Measurements from ENCODE around the gene CHKA. TPM values are rescaled to one million over a fixed set of nuclear protein-coding genes. Genes with fewer than 3 reads are reported as not detected.

Gene CHKA
- total RNA-seq, 1 experiment from 2014 or later: 63.0 TPM

DNA sequence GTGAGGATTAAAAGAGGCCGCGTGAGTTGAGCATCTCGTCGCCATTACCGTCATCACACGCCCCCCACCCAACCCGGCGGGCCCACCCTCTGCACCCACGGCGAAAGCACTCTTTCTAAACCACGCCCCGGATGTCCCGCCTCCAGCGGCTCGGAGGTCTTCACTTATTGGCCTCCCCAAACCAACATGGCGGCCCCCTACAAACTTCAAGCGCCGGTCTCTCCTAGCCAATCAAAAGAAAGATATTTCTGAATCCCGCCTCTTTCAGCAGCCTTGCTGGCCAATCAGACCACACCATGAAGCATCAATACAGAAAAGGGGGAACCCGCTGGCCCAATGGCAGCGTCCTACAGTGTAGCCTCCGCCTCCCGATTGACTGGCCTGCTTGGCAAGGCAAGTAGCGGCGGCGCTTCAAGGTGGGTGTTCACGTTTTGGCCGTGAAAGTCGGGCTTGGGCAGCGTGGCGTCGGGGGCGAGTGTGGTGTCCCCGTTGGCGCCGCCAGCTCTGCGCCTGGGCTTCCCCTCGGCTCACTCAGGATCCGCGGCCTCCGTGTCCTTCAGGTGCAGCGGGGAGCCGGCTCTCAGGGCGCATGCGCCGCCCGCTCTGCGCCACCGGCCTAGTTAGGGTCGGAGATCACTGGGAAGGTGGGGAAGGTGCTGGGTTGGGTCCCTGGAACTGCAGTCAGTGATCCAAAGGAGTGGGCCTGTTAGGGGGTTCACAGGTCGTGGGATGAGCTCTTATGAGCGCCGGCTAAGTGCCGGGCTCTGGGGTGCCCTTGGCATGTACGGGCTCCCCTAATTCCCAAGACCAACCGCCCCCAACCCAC lies 90.7 kb downstream of the CHKA start, which contains the start of gene NDUFS8:
NDUFS8 (plus strand) TSS at position 364 of the 826 bp plus-strand sequence. CDS start 1,471 bp downstream, outside the sequence.
- Histone ChIP-seq H3K27me3 (ENCODE audit: insufficient read depth, low read length) (no peaks in the 10 kb centered on the region), H4K20me1 (ENCODE audit: control insufficient read depth, insufficient read depth, insufficient read length) (no peaks in the 10 kb centered on the region), H3K4me1 (ENCODE audit: insufficient read depth, low read length) (no peaks in the 10 kb centered on the region; the same call in 1 of the 2 replicates), H2AK5ac (ENCODE audit: insufficient read length, low read length) (no peak within 1 kb of the TSS), H3K79me2 (ENCODE audit: insufficient read depth, low read length) (no peaks in the 10 kb centered on the region), H2BK20ac (ENCODE audit: low read depth, low read length, poor library complexity, severe bottlenecking) (no peak within 1 kb of the TSS), H3K79me1 (ENCODE audit: insufficient read depth, low read depth, low read length, poor library complexity, severe bottlenecking) (peaks cover 5% of the 10 kb centered on the region), H2BK12ac (ENCODE audit: insufficient read length, low read depth, low read length) (no peak within 1 kb of the TSS), H3K4ac (ENCODE audit: low read depth, low read length) (no peak within 1 kb of the TSS), H3K14ac (ENCODE audit: insufficient read depth, low read length) (peak within 1 kb of the TSS; percentile 89), H4K5ac (ENCODE audit: insufficient read length, low read depth, low read length) (no peak within 1 kb of the TSS), H3K9me3 (ENCODE audit: control insufficient read depth, low read depth, low read length) (no peaks in the 10 kb centered on the region), H3K4me2 (ENCODE audit: insufficient read depth, insufficient read length, low read length) (peak within 1 kb of the TSS; percentile 68), H3T11ph (ENCODE audit: low read length) (no peak within 1 kb of the TSS), H4K8ac (replicated peaks; ENCODE audit: insufficient read length, low read depth, low read length) (no peak within 1 kb of the TSS), H4K91ac (ENCODE audit: insufficient read length, low read depth, low read length) (no peak within 1 kb of the TSS), H3K56ac (ENCODE audit: insufficient read length, low read depth, low read length) (no peak within 1 kb of the TSS), H3K23ac (ENCODE audit: insufficient read length, low read depth, low read length) (no peak within 1 kb of the TSS), H3K23me2 (ENCODE audit: insufficient read length, low read depth, low read length, poor library complexity, severe bottlenecking) (peaks cover 8% of the 10 kb centered on the region), H2AFZ (ENCODE audit: low read length) (no peak within 1 kb of the TSS), H3K18ac (ENCODE audit: insufficient read length, low read depth, low read length) (peak within 1 kb of the TSS; percentile 86), H3K27ac (ENCODE audit: insufficient read length, low read depth, low read length) (no peak within 1 kb of the TSS), H2BK120ac (ENCODE audit: low read depth, low read length, poor library complexity, severe bottlenecking) (no peak within 1 kb of the TSS), H2BK5ac (ENCODE audit: insufficient read length, low read length) (no peak within 1 kb of the TSS), H2BK15ac (ENCODE audit: low read depth, low read length) (no peak within 1 kb of the TSS), H3K9ac (ENCODE audit: extremely low read depth, insufficient read length, low read length) (peak within 1 kb of the TSS; percentile 88)
- peak; percentile 99 for DNase-seq
- H3K9me3 Mint-ChIP-seq: no peaks in the 10 kb centered on the region
- H3K27ac Mint-ChIP-seq: peak within 1 kb of the TSS; percentile 83 to 99 (median 86); a peak in 6 of 7 replicates
- TF ChIP-seq, protein P1, sequence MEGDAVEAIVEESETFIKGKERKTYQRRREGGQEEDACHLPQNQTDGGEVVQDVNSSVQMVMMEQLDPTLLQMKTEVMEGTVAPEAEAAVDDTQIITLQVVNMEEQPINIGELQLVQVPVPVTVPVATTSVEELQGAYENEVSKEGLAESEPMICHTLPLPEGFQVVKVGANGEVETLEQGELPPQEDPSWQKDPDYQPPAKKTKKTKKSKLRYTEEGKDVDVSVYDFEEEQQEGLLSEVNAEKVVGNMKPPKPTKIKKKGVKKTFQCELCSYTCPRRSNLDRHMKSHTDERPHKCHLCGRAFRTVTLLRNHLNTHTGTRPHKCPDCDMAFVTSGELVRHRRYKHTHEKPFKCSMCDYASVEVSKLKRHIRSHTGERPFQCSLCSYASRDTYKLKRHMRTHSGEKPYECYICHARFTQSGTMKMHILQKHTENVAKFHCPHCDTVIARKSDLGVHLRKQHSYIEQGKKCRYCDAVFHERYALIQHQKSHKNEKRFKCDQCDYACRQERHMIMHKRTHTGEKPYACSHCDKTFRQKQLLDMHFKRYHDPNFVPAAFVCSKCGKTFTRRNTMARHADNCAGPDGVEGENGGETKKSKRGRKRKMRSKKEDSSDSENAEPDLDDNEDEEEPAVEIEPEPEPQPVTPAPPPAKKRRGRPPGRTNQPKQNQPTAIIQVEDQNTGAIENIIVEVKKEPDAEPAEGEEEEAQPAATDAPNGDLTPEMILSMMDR (conservative IDR thresholded peaks at IDR 0.05): no peak
- peaks cover 22 to 24% of the 10 kb centered on the region in 2 experiments for H3K4me1 Mint-ChIP-seq
- WGBS (ENCODE audit: extremely low coverage, insufficient read length, low lambda C conversion rate): no CpG with 5 or more reads among the region's 56 CpGs
- peaks cover 15 to 39% (median 31%) of the 10 kb centered on the region in 3 experiments; a peak in 6 of 7 replicates for H3K36me3 Mint-ChIP-seq (ENCODE audit: insufficient read depth in 1 of 3, low read depth in 3 of 3)
- H3K4me3 Mint-ChIP-seq: peak within 1 kb of the TSS; percentile 94 to 96
- H3K27me3 Mint-ChIP-seq (ENCODE audit: low read depth): no peaks in the 10 kb centered on the region

Measured in H9 (cell line).